ENCODE measurements around the gene SLC37A3. TPM values are rescaled to one million over a fixed set of nuclear protein-coding genes. Genes with fewer than 3 reads are reported as not detected.
"Not testable (repeated sequence)": the region's sequence is repeated elsewhere in the genome, so short reads cannot be mapped to it uniquely, and the experiment has no call there.

Gene SLC37A3
- total RNA-seq, 1 donor from 2014 or later = 35.2 TPM

DNA sequence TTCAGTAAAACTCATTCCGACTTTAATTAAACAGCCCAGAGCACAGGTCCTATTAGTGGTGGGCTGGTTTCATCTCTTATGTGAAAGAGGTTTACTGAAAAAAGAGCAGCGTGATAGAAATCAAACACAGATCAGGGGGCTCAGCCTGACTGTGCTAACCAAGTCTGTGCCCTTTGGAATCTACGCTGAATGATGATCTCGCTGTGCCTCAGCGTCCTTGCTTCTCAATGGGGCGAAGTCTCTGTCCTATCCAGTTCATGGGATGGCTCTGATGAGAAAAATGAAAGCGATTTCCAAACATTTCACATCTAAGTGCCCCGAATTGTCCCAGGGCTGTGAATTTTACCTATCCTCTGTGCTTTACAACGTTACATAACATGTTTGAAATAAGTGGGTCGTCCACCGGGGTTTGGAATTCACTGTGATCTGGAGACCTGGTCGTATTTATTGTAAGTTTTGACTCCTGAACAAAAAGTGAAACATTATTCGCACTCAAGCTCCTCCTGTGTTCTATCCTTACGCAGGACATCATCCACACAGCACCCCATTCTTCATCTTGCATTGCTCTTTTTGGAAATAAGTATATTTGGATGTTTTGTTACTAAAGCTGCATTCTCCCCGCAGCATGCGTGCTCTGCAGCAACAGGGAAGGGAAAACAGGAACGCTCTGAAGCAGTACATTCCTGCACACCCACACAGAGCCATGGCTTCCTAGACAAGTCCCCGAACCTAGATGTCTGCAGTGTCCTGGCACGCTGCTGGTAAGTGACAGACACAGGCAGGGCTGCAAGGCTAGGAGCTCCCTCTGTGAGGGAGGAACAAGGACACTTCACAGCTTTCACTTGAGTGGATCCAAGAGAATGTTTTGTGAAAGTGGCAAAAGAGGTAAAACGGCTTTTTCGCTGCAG is 83.5 kb downstream of the SLC37A3 start:
- intact Hi-C loops (cut with DNase I) = no loop called here
- peak; percentile 48 for ATAC-seq
- H3K36me3 ChIP-seq = no peaks in the 10 kb centered on the region
- peak overlapping the region; percentile 18 for H3K4me3 ChIP-seq
- H3K27ac ChIP-seq = peak overlapping the region; percentile 7
- no peak for DNase-seq
- TF ChIP-seq, protein P1, sequence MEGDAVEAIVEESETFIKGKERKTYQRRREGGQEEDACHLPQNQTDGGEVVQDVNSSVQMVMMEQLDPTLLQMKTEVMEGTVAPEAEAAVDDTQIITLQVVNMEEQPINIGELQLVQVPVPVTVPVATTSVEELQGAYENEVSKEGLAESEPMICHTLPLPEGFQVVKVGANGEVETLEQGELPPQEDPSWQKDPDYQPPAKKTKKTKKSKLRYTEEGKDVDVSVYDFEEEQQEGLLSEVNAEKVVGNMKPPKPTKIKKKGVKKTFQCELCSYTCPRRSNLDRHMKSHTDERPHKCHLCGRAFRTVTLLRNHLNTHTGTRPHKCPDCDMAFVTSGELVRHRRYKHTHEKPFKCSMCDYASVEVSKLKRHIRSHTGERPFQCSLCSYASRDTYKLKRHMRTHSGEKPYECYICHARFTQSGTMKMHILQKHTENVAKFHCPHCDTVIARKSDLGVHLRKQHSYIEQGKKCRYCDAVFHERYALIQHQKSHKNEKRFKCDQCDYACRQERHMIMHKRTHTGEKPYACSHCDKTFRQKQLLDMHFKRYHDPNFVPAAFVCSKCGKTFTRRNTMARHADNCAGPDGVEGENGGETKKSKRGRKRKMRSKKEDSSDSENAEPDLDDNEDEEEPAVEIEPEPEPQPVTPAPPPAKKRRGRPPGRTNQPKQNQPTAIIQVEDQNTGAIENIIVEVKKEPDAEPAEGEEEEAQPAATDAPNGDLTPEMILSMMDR (IDR thresholded peaks at IDR 0.05) = no peak
- H3K4me1 ChIP-seq = peaks cover 38% of the 10 kb centered on the region
- H3K27me3 ChIP-seq = no peaks in the 10 kb centered on the region
- peaks cover 9% of the 10 kb centered on the region for H3K9me3 ChIP-seq

GRCh38 chr7:140312141-140312846 is 86.0 kb downstream of the SLC37A3 start:
- H3K4me1 ChIP-seq = peaks cover 38% of the 10 kb centered on the region
- no peak overlapping the region for H3K4me3 ChIP-seq
- H3K36me3 ChIP-seq = no peaks in the 10 kb centered on the region
- H3K9me3 ChIP-seq = peaks cover 9% of the 10 kb centered on the region
- DNase-seq (no peak), ATAC-seq (no peak)
- no peak overlapping the region for H3K27ac ChIP-seq
- TF ChIP-seq, protein P1 (IDR thresholded peaks at IDR 0.05) = no peak
- no peaks in the 10 kb centered on the region for H3K27me3 ChIP-seq
- intact Hi-C loops (cut with DNase I) = no loop called here

GRCh38 chr7:140311128-140311527 is 87.2 kb downstream of the SLC37A3 start:
- not testable (repeated sequence) for ATAC-seq

GRCh38 chr7:140310337-140311002 is 87.9 kb downstream of the SLC37A3 start:
- TF ChIP-seq, protein P1 (IDR thresholded peaks at IDR 0.05) = no peak
- intact Hi-C loops (cut with DNase I) = no loop called here
- no peak for ATAC-seq
- Histone ChIP-seq H3K27me3 (no peaks in the 10 kb centered on the region), H3K4me3 (no peak overlapping the region), H3K9me3 (peaks cover 9% of the 10 kb centered on the region), H3K4me1 (peaks cover 20% of the 10 kb centered on the region), H3K36me3 (no peaks in the 10 kb centered on the region), H3K27ac (no peak overlapping the region)
- DNase-seq = no peak

More at GRCh38 chr7:140311128-140311527, 87.2 kb downstream of the SLC37A3 start:
- H3K36me3 ChIP-seq; DNase-seq; intact Hi-C loops (cut with DNase I); H3K27ac ChIP-seq; H3K27me3 ChIP-seq; H3K4me3 ChIP-seq; H3K9me3 ChIP-seq: not testable (repeated sequence)
- H3K4me1 ChIP-seq = peaks cover 26% of the 10 kb centered on the region

GRCh38 chr7:140308060-140308459 is 90.3 kb downstream of the SLC37A3 start:
- intact Hi-C loops (cut with DNase I) = no loop called here
- no peaks in the 10 kb centered on the region for H3K4me1 ChIP-seq
- TF ChIP-seq, protein P1 (IDR thresholded peaks at IDR 0.05) = no peak
- no peak for ATAC-seq
- H3K4me3 ChIP-seq = no peak overlapping the region
- DNase-seq = no peak
- no peaks in the 10 kb centered on the region for H3K36me3 ChIP-seq
- H3K27ac ChIP-seq = no peak overlapping the region
- peaks cover 9% of the 10 kb centered on the region for H3K9me3 ChIP-seq
- H3K27me3 ChIP-seq = no peaks in the 10 kb centered on the region

Measured in upper lobe of right lung (tissue), 1 donor.